Measurements from ENCODE around the gene ICAM5.

Gene ICAM5

GRCh38 chr19:10256970-10257615, 32.7 kb upstream of the ICAM5 start:
- TF ChIP-seq POLR2AphosphoS5 (IDR thresholded peaks at IDR 0.05; ENCODE audit: low read depth, low read length) (no peak), POLR2A (IDR thresholded peaks at IDR 0.05; ENCODE audit: low read depth, low read length) (no peak), TAF1 (IDR thresholded peaks at IDR 0.05; ENCODE audit: borderline replicate concordance, low read depth, low read length) (no peak)
- FAIRE-seq: no peak
- DNase-seq (ENCODE audit: insufficient read length): no peak

- no peak for DNase-seq (ENCODE audit: insufficient read length)
- TF ChIP-seq POLR2A (IDR thresholded peaks at IDR 0.05; ENCODE audit: low read depth, low read length): no peak
- FAIRE-seq: no peak
Observed at GRCh38 chr19:10258080-10258710, 31.6 kb upstream of the ICAM5 start.

- DNase-seq (ENCODE audit: insufficient read length) (peak; percentile 54), FAIRE-seq (peak; percentile 70)
- TF ChIP-seq POLR2AphosphoS5 (IDR thresholded peaks at IDR 0.05; ENCODE audit: low read depth, low read length): peak; percentile 24
- TF ChIP-seq POLR2A (IDR thresholded peaks at IDR 0.05; ENCODE audit: low read depth, low read length): no peak; the same call in 1 of the 2 replicates
Observed at GRCh38 chr19:10259162-10259905, 30.4 kb upstream of the ICAM5 start.

GRCh38 chr19:10260141-10260584, 29.6 kb upstream of the ICAM5 start:
- DNase-seq (ENCODE audit: insufficient read length): no peak
- FAIRE-seq: peak; percentile 62
- peak; percentile 66; the same call in 1 of the 2 replicates for TF ChIP-seq POLR2AphosphoS5 (IDR thresholded peaks at IDR 0.05; ENCODE audit: low read depth, low read length)
- peak; percentile 56 for TF ChIP-seq POLR2A (IDR thresholded peaks at IDR 0.05; ENCODE audit: low read depth, low read length)
- TF ChIP-seq TAF1 (IDR thresholded peaks at IDR 0.05; ENCODE audit: borderline replicate concordance, low read depth, low read length): no peak

- DNase-seq (ENCODE audit: insufficient read length) (no peak), FAIRE-seq (no peak)
- TF ChIP-seq POLR2A (IDR thresholded peaks at IDR 0.05; ENCODE audit: low read depth, low read length): no peak
- no peak for TF ChIP-seq TAF1 (IDR thresholded peaks at IDR 0.05; ENCODE audit: borderline replicate concordance, low read depth, low read length)
- TF ChIP-seq POLR2AphosphoS5 (IDR thresholded peaks at IDR 0.05; ENCODE audit: low read depth, low read length): no peak
Observed at GRCh38 chr19:10262771-10263170, 27.0 kb upstream of the ICAM5 start.

- TF ChIP-seq POLR2A (IDR thresholded peaks at IDR 0.05; ENCODE audit: low read depth, low read length) (no peak), POLR2AphosphoS5 (IDR thresholded peaks at IDR 0.05; ENCODE audit: low read depth, low read length) (no peak)
- no peak for DNase-seq (ENCODE audit: insufficient read length)
- FAIRE-seq: no peak
Observed at GRCh38 chr19:10266706-10267105, 23.0 kb upstream of the ICAM5 start.

GRCh38 chr19:10268071-10268470, 21.7 kb upstream of the ICAM5 start:
- DNase-seq (ENCODE audit: insufficient read length) (no peak), FAIRE-seq (no peak)
- no peak for TF ChIP-seq POLR2A (IDR thresholded peaks at IDR 0.05; ENCODE audit: low read depth, low read length)

GRCh38 chr19:10269333-10270179, 20.2 kb upstream of the ICAM5 start:
- TF ChIP-seq POLR2A (IDR thresholded peaks at IDR 0.05; ENCODE audit: low read depth, low read length) (no peak; the same call in 1 of the 2 replicates), TAF1 (IDR thresholded peaks at IDR 0.05; ENCODE audit: borderline replicate concordance, low read depth, low read length) (peak; percentile 26; the same call in 1 of the 2 replicates)
- FAIRE-seq: peak; percentile 90
- DNase-seq (ENCODE audit: insufficient read length): no peak

- DNase-seq (ENCODE audit: insufficient read length) (no peak), FAIRE-seq (peak; percentile 74)
- TF ChIP-seq POLR2A (IDR thresholded peaks at IDR 0.05; ENCODE audit: low read depth, low read length): no peak
- TF ChIP-seq POLR2AphosphoS5 (IDR thresholded peaks at IDR 0.05; ENCODE audit: low read depth, low read length): no peak
- no peak for TF ChIP-seq TAF1 (IDR thresholded peaks at IDR 0.05; ENCODE audit: borderline replicate concordance, low read depth, low read length)
Observed at GRCh38 chr19:10270180-10270615, 19.6 kb upstream of the ICAM5 start.

GRCh38 chr19:10270616-10271394, 18.9 kb upstream of the ICAM5 start, which contains the start of gene ICAM1:
Gene ICAM1, plus strand, starts transcription at chr19:10271120. Its CDS starts 40 bp downstream, at chr19:10271160.
- peak; percentile 86 for FAIRE-seq

More at GRCh38 chr19:10270616-10271394, 18.9 kb upstream of the ICAM5 start, which contains the start of gene ICAM1:
- TF ChIP-seq TAF1 (IDR thresholded peaks at IDR 0.05; ENCODE audit: borderline replicate concordance, low read depth, low read length) (peak; percentile 89), POLR2A (IDR thresholded peaks at IDR 0.05; ENCODE audit: low read depth, low read length) (peak; percentile 98), POLR2AphosphoS5 (IDR thresholded peaks at IDR 0.05; ENCODE audit: low read depth, low read length) (peak; percentile 97)
- DNase-seq (ENCODE audit: insufficient read length): no peak
